Medulla oblongata (tissue), 1 donor: ENCODE results near the gene HAGH.

Experiments
- DNase-seq: peaks from one replicate; pipeline ENCODE4 v3.0.0-alpha.2; 2015; ENCODE audit errors: extremely low spot score

The HAGH gene

GRCh38 chr16:1762196-1762878, 64.3 kb downstream of the HAGH start:
- DNase-seq = no peak

GRCh38 chr16:1761751-1762150, 64.9 kb downstream of the HAGH start:
- no peak for DNase-seq

GRCh38 chr16:1760911-1761310, 65.7 kb downstream of the HAGH start:
- DNase-seq = no peak

DNA sequence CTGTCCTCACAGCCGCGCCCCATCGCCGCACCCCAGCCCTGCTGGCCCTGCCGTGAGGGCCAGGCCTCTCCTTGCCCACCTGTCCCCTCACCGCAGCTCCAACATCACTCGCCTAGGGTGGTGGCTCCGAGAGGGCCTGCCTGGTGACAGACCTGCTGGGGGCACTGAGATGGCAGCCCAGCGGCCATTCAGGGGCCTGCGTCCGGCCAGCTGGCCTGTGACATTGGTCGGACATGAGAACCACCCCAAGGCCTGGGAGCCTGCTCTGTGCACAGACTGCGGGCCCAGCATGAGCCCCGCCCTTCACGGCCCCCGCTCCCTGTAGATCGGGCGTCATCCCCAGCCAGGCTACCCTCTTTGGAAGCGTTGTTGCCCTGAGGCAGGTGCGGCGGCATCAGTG, 67.1 kb downstream of the HAGH start:
- no peak for DNase-seq

DNA sequence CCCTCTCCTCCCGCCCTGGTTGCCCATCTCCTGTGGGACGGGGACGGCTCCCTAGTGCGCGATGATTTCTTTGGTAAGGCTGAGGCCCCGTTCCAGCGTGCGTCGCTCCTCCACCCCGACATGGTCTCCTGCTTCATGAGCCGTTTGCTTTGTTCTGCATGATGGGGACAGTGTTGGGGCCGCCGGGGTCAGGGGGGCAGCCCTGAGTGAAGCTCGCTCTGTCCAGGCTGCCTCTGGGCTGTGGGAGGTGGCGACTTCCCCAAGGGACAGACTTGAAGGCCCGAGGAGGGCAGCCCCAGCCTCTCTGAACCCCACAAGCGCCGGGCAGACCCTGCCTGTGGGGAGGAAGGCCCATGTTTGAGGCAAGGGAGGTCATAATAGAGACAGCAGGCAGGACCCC, 67.7 kb downstream of the HAGH start:
- no peak for DNase-seq

- DNase-seq = no peak
Measured at GRCh38 chr16:1757714-1758461, 68.7 kb downstream of the HAGH start.
